ENCODE results near the gene PRR20G. TPM values are rescaled to one million over a fixed set of nuclear protein-coding genes. Genes with fewer than 3 reads are reported as not detected.

The PRR20G gene
- total and polyA plus RNA-seq, 10 donors, result not detected

DNA sequence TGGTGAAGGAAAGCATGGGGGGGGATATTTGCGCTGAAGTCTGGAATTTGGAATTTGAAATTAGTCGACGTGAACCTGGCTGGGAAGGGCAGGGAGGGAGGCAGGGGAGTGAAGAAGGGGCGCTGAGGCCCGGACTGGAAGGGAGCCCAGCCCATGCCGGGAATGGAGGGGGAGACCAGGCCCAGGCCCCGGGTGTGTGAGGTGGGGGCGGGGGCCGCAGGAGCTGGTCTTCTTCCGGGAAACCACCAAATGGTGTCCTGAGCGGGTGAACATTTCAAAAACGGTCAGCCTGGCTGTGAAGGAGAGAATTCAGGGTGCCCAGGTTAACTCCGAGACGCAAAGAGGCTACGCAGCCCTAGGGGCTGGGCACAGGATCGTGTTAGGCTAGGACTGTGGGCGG lies 497 bp upstream of the PRR20G start:
- no peak overlapping the region for H3K27ac ChIP-seq
- WGBS, 5 donors, result 90 to 94% (median 93%) methylated on average over 17 of the region's 17 CpGs
- H3K27me3 ChIP-seq (replicated peaks in 1 of 7), result no peaks in the 10 kb centered on the region
- no peak overlapping the region for H3K4me3 ChIP-seq
- DNase-seq, result no peak
- intact Hi-C loops (cut with DNase I; ENCODE audit: low total_unique reads), result no loop called here
- no peaks in the 10 kb centered on the region for H3K36me3 ChIP-seq
- peaks cover 0 to 11% (median 0%) of the 10 kb centered on the region in 8 donors for H3K9me3 ChIP-seq
- H3K4me1 ChIP-seq, result no peaks in the 10 kb centered on the region
- TF ChIP-seq POLR2AphosphoS5 (IDR thresholded peaks at IDR 0.05), result no peak
- TF ChIP-seq, protein P1, sequence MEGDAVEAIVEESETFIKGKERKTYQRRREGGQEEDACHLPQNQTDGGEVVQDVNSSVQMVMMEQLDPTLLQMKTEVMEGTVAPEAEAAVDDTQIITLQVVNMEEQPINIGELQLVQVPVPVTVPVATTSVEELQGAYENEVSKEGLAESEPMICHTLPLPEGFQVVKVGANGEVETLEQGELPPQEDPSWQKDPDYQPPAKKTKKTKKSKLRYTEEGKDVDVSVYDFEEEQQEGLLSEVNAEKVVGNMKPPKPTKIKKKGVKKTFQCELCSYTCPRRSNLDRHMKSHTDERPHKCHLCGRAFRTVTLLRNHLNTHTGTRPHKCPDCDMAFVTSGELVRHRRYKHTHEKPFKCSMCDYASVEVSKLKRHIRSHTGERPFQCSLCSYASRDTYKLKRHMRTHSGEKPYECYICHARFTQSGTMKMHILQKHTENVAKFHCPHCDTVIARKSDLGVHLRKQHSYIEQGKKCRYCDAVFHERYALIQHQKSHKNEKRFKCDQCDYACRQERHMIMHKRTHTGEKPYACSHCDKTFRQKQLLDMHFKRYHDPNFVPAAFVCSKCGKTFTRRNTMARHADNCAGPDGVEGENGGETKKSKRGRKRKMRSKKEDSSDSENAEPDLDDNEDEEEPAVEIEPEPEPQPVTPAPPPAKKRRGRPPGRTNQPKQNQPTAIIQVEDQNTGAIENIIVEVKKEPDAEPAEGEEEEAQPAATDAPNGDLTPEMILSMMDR (IDR thresholded peaks at IDR 0.05 in 8 of 11, conservative IDR thresholded peaks at IDR 0.05 in 3 of 11), result no peak
- no peak for TF ChIP-seq POLR2A (IDR thresholded peaks at IDR 0.05)

GRCh38 chr3:127286571-127287140 lies 1.2 kb downstream of the PRR20G start:
- H3K4me1 ChIP-seq, result no peaks in the 10 kb centered on the region

GRCh38 chr3:127284258-127284657 lies 3.6 kb downstream of the PRR20G start:
- H3K9me3 ChIP-seq, result peaks cover 0 to 11% (median 0%) of the 10 kb centered on the region in 8 donors
- no peaks in the 10 kb centered on the region for H3K36me3 ChIP-seq
- TF ChIP-seq POLR2AphosphoS5 (IDR thresholded peaks at IDR 0.05) (no peak), POLR2A (IDR thresholded peaks at IDR 0.05) (no peak)
- TF ChIP-seq, protein P1 (IDR thresholded peaks at IDR 0.05 in 8 of 11, conservative IDR thresholded peaks at IDR 0.05 in 3 of 11), result no peak
- no peaks in the 10 kb centered on the region for H3K4me1 ChIP-seq
- no peak overlapping the region for H3K27ac ChIP-seq
- no peak overlapping the region for H3K4me3 ChIP-seq
- 78 to 87% (median 79%) methylated on average over 8 to 12 of the region's 12 CpGs for WGBS, 5 donors
- intact Hi-C loops (cut with DNase I; ENCODE audit: low total_unique reads), result no loop called here
- H3K27me3 ChIP-seq (replicated peaks in 1 of 7), result peaks cover 0 to 7% (median 0%) of the 10 kb centered on the region in 7 donors
- DNase-seq, result no peak

More at GRCh38 chr3:127286571-127287140, 1.2 kb downstream of the PRR20G start:
- 73 to 82% (median 77%) methylated on average over 9 of the region's 9 CpGs for WGBS, 5 donors
- Histone ChIP-seq H3K9me3 (peaks cover 0 to 11% (median 0%) of the 10 kb centered on the region in 8 donors), H3K27me3 (replicated peaks in 1 of 7) (no peaks in the 10 kb centered on the region), H3K36me3 (no peaks in the 10 kb centered on the region), H3K4me3 (no peak overlapping the region), H3K27ac (no peak overlapping the region)
- TF ChIP-seq, protein P1 (IDR thresholded peaks at IDR 0.05 in 8 of 11, conservative IDR thresholded peaks at IDR 0.05 in 3 of 11), result no peak
- TF ChIP-seq POLR2AphosphoS5 (IDR thresholded peaks at IDR 0.05) (no peak), POLR2A (IDR thresholded peaks at IDR 0.05) (no peak)
- intact Hi-C loops (cut with DNase I; ENCODE audit: low total_unique reads), result no loop called here
- DNase-seq, result no peak

GRCh38 chr3:127277561-127277960 lies 10.3 kb downstream of the PRR20G start:
- TF ChIP-seq POLR2A (IDR thresholded peaks at IDR 0.05) (no peak), POLR2AphosphoS5 (IDR thresholded peaks at IDR 0.05) (no peak)
- TF ChIP-seq, protein P1 (IDR thresholded peaks at IDR 0.05 in 8 of 11, conservative IDR thresholded peaks at IDR 0.05 in 3 of 11), result no peak
- Histone ChIP-seq H3K4me1 (no peaks in the 10 kb centered on the region), H3K9me3 (peaks cover 0 to 11% (median 0%) of the 10 kb centered on the region in 8 donors), H3K27me3 (replicated peaks in 1 of 7) (peaks cover 0 to 36% (median 0%) of the 10 kb centered on the region in 7 donors), H3K4me3 (no peak overlapping the region), H3K27ac (no peak overlapping the region), H3K36me3 (no peaks in the 10 kb centered on the region)
- no peak for DNase-seq
- 79 to 95% (median 90%) methylated on average over 2 of the region's 2 CpGs for WGBS, 5 donors
- intact Hi-C loops (cut with DNase I; ENCODE audit: low total_unique reads), result no loop called here
